ENCODE data around the gene VANGL1.

The VANGL1 gene

GRCh38 chr1:115706587-115707425 is 65.0 kb downstream of the VANGL1 start:
- peak; percentile 11 to 12 for DNase-seq

- no peak for DNase-seq
Observed at GRCh38 chr1:115710859-115711624, 69.3 kb downstream of the VANGL1 start.

GRCh38 chr1:115712911-115713609 is 71.3 kb downstream of the VANGL1 start:
- DNase-seq, result no peak

- no peak for DNase-seq
Observed at GRCh38 chr1:115713906-115714305, 72.1 kb downstream of the VANGL1 start.

- peak in 1 of 2 experiments; percentile 41 for DNase-seq
Observed at GRCh38 chr1:115714572-115715141, 72.9 kb downstream of the VANGL1 start.

GRCh38 chr1:115717541-115717940 is 75.8 kb downstream of the VANGL1 start:
- peak in 1 of 2 experiments; percentile 17 for DNase-seq

GRCh38 chr1:115718011-115718754 is 76.4 kb downstream of the VANGL1 start:
- DNase-seq, result no peak

- no peak for DNase-seq
Observed at GRCh38 chr1:115719285-115719684, 77.5 kb downstream of the VANGL1 start.

- no peak for DNase-seq
Observed at GRCh38 chr1:115722221-115722620, 80.5 kb downstream of the VANGL1 start.

GRCh38 chr1:115723756-115724155 is 82.0 kb downstream of the VANGL1 start:
- no peak for DNase-seq

GRCh38 chr1:115725600-115725999 is 83.8 kb downstream of the VANGL1 start:
- DNase-seq, result no peak

GRCh38 chr1:115726161-115726560 is 84.4 kb downstream of the VANGL1 start:
- DNase-seq, result no peak

- no peak for DNase-seq
Observed at GRCh38 chr1:115726570-115726969, 84.8 kb downstream of the VANGL1 start.

- DNase-seq, result no peak
Observed at GRCh38 chr1:115727706-115728249, 86.0 kb downstream of the VANGL1 start.

- DNase-seq, result no peak
Observed at GRCh38 chr1:115728341-115728740, 86.6 kb downstream of the VANGL1 start.

- DNase-seq, result no peak
Observed at GRCh38 chr1:115729756-115730155, 88.0 kb downstream of the VANGL1 start.

GRCh38 chr1:115732316-115732715 is 90.5 kb downstream of the VANGL1 start:
- no peak for DNase-seq

- DNase-seq, result no peak
Observed at GRCh38 chr1:115740811-115741210, 99.0 kb downstream of the VANGL1 start.

- no peak for DNase-seq
Observed at GRCh38 chr1:115744646-115745275, 103.0 kb downstream of the VANGL1 start.

- no peak for DNase-seq
Observed at GRCh38 chr1:115746021-115746690, 104.4 kb downstream of the VANGL1 start.

Data from NCI-H2081 (cell line).